Measurements from ENCODE around the gene DPH2.

DPH2 gene

GRCh38 chr1:43985984-43986595 is 16.3 kb downstream of the DPH2 start:
- no peak for DNase-seq

DNA sequence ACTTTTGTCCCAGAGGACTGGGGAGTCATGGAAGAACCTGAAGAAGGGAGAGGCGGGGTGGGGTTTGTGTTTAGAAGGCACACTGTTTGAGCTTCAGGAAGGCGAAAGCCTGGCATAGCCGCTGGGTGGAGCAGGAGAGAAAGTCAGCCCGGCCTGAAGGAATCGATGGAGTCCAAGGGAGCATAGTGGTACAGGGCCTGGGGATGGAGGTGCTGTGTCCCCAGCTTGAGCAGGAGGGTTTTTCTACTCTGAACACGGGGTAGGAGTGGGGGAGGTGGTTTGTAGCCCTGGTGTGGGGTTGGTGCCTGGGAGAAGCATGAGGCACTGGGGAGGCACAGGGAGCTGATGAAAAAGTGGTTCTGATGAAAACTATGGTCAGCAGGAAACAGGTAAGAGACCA is 16.9 kb downstream of the DPH2 start:
- no peak for DNase-seq

GRCh38 chr1:43987159-43987902 is 17.5 kb downstream of the DPH2 start:
- DNase-seq = no peak

DNA sequence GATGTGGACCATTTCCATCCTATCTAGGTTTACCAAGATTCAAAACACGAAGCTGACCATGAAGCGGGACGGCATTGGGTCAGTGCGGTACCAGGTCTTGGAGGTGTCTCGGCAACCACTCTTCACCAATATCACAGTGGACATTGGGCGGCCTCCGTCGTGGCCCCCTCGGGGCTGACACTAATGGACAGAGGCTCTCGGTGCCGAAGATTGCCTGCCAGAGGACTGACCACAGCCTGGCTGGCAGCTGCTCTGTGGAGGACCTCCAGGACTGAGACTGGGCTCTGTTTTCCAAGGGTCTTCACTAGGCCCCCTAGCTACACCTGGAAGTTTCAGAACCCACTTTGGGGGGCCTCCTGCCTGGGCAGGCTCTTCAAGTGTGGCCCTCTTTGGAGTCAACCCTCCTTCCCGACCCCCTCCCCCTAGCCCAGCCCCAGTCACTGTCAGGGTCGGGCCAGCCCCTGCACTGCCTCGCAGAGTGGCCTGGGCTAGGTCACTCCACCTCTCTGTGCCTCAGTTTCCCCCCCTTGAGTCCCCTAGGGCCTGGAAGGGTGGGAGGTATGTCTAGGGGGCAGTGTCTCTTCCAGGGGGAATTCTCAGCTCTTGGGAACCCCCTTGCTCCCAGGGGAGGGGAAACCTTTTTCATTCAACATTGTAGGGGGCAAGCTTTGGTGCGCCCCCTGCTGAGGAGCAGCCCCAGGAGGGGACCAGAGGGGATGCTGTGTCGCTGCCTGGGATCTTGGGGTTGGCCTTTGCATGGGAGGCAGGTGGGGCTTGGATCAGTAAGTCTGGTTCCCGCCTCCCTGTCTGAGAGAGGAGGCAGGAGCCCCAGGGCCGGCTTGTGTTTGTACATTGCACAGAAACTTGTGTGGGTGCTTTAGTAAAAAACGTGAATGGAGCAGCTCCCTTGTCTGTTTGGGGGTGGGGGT is 20.7 kb downstream of the DPH2 start:
- no peak for DNase-seq

DNA sequence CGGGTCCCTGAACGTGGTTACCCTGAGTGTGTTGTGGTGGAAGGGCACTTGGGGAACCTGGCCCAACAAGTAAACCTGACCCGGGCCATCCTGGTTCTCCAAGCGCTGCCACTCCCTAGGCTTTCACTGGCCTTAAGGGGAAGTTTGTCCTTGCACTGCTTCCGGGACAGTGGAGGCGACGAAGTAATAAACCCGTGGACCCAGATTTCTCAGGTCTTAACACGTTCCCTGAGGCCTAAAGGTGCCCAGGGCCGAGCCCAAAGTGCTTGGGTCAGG is 21.3 kb downstream of the DPH2 start:
- no peak for DNase-seq

- DNase-seq = peak; percentile 83
These were observed 21.8 kb downstream of the DPH2 start, which contains the start of gene CCDC24 for GRCh38 chr1:43991476-43992231. Gene CCDC24 (plus strand): TSS chr1:43991599. CDS start chr1:43991879, 280 bp downstream.

- DNase-seq = no peak
These were observed 22.6 kb downstream of the DPH2 start for GRCh38 chr1:43992232-43992995.

DNA sequence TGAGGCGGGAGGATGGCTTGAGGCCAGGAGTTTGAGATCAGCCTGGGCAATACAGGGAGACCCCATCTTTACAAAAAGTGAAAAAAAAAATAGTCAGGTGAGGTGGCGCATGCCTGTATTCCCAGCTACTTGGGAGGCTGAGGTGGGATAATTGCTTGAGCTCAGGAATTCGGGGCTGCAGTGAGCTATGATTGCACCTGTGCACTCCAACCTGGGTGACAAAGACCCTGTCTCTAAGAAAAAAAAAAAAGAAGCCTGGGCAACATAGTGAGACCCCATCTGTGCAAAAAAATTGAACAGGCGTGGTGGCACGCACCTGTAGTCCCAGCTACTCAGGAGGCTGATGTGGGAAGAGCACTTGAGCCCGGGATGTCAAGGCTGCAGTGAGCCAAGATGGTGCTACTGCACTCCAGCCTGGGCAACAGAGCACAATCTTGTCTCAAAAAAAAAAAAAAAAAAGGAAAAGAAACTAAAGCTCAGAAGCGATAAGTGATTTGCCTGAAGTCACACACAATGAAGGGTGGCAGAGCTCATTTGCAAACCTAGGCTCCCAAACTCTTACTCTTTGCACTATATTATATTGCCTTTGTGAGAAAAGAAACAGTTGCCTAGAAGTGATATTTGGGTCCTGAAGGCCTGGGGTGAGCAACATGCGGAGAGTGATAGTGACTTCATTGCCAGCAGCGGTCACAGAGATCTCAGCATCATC is 23.6 kb downstream of the DPH2 start:
- no peak for DNase-seq

DNA sequence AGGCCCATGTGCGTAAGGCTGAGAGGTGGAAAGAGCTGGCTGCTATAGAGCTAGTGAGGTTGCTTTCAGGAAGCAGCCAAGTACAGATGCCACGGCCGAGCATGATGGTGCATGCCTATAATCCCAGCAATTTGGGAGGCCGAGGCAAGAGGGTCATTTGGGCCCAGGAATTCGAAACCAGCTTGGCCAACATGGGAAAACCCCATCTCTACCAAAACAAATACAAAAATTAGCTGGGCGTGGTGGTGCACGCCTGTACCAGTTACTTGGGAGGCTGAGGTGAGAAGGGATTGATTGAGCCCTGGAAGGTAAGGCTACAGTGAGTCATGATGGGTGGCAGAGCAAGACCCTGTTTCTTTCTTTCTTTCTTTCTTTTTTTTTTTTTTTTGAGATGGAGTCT is 24.3 kb downstream of the DPH2 start:
- no peak for DNase-seq

DNA sequence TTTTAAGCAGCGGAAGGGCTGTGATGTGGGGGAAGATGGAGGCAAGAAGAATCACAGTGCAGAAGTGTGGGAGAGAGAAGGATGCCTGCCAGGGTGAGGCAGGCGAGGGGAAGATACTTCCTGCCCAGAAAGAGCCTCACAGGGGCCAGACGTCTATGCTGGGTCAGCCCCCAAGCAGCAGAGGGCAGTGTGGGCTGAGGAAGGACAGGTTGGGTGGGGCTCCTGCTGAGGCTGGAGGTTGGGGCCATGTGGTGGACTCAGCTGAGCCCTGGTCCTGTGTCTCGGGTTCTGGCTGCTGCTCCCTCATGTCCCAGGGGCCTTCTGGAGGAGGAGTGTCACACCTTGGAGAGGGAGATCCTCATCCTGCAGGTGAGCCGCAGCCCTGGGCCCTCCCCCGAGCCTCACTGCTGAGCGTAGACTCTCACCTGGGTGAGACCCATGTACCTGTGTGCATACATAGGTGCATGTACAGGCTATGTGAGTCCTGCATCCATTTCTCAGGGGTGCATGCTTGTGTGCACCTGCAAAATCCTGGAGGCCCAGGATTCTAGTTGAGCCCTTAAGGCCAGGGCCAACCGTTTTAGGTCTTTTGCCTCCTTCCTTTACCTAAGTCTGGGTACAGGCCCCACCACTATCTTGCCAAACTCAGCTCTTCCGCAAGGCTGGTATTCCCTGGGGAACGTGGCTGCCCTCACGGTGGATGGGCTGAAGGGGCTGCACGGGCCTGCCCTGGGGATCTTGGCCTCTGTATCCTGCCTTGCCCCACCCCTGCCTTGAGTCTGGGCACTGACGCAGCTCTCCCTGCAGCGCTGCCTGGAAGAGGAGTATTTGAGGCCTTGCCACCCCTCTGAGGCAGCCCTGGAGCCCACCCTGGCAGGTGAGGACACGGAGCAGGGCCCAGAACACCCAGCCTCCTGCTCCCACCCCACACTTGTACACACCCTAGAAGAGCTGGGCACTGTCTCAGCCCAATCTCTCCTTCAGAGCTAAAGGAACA is 25.3 kb downstream of the DPH2 start:
- DNase-seq = no peak

DNA sequence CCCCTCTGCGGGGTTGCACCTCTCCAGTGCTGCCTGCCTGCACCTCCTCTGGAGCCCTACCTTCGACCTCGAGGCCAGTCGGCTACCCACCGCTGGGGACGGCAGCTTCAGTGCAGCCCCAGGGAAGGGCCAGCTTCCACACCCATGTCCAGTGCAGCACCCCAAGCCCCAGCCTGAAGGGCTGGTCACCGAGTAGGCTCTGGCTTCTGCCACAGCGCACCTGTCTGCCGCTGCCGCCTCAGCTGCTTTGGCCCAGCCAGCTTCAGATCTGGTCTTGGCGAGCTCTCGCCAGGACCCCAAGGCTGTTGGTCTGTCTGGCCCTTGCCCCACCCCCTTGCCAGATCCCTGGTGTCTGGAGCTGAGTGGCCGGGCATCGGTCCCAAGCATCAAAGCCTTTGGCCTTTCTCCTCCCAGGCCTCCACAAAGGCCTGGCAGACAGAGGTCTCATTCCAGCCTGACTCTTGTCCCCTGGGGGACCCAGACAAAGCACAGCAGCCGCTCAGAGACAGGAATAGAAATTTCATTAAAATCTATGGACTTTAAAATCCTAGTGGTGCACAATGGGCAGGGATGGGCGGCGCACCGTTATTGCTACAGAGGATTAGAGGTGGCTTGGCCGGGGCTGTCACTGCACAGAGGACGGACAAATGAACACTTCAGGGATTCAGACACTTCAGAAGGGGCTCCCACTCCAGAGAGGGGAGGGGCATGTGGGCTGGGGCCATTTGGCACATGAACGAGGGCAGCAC is 26.3 kb downstream of the DPH2 start:
- DNase-seq = no peak

GRCh38 chr1:43996733-43997115 is 26.9 kb downstream of the DPH2 start:
- DNase-seq = no peak

DNA sequence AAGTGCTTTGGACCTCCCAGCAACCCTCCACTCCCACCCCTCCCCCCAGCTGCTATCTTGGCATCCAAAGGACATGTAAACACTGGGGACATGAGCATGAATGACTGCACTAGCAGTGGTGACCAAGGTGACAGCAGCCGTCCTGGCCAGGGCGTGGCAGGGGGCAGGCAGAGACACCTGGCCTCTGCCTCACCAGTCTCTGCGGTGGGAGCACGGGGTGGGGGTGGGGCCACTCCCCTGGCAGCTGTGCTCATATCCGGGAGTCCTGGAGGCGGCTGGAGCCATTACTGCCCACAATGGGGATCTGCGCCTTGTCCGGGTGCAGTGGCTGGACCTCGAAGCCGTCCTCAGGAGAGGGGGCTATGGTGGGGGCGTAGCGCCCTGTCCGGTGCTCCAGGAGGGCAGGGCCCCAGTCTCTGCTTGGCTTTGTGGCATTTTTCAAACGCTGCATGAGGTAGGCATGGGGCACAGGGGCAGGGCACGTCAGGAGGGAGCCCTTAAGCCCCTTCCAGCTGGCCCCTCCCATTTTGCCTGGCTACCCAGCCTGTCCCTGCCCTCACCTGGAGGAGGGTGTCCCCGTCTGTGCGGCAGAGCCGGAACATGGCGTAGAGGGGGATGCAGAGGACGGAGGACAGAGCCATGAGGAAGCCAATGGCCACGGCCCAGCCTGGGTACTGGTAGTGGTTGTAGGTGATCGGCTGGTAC is 27.6 kb downstream of the DPH2 start:
- no peak for DNase-seq

GRCh38 chr1:43998000-43998378 is 28.2 kb downstream of the DPH2 start:
- no peak for DNase-seq

DNA sequence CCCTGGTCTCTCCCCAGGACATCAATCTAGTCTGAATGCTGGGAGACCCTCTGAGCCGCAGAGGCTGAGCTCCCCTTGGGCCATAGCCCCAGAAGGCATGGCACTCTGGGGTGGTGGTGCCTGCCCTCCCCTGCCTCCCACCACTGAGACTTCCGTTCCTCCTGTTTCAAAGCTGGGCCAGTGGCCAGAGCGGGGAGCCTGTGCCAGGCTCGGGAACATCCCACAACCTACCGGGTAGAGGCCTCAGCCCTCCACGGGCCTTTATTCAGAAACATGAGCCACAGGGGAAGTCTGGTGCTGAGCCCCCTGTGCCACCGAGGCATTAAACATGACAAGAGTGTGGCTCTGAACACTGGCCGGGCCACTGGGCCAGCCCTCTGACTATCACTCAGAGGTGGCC is 29.6 kb downstream of the DPH2 start:
- no peak for DNase-seq

DNA sequence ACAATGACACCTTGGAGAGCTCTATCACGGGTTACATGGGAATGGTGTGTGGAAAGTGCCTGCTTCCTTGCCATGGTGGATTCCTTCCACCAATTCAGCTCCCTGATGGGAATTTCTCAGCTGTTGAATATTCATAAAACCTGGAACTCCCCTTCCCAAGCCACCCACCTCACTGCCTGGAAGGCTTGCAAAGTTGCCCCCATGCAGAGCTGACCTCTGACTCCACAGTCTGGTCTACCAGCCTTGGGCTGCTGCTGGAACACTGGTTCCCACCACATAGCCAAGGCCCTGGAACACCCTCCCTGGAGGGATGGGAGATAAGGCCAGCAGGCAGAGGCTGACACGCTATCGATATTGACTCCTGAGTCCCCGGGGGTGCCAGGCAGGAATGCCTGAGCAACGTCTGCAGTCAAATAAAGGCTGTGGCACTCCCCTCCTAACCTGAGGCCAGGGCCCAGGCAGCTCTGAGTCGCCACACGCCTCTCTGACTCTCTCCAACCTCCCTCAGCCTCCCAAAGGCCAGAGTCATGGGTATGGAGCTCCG is 30.4 kb downstream of the DPH2 start:
- DNase-seq = no peak

GRCh38 chr1:44002165-44002564 is 32.4 kb downstream of the DPH2 start:
- no peak for DNase-seq

DNA sequence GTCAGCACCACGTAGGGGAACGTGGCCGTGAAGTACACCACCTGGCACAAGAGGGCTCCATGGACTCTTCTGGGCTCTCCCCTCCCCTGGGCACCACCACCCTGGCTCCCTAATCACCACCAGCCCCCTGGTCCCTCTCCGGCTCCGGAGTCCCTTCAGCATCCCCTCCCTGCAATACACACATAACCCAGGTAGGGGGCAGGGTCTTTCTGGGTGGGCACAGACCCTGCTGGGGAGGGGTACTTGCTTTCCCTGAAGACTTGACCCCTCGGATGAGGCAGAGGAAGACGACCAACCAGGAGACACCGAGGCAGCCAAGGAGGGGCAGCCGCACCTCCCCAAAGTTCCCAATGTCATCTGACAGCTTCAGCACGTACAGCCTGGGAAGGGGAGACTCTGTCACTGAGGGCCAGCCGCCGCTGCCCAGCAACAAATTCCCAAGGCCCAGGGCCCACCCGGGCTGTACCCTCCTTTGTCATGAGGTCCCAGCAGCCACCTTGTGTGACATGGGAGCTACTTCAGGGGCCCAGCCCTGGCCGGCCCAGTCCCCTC is 32.9 kb downstream of the DPH2 start:
- DNase-seq = no peak

Data from activated CD4-positive, CD25-positive, alpha-beta regulatory T cell treated with anti-CD3 and anti-CD28 coated beads, Interleukin-2, amount 50 U/mL, for 72 hours (primary cell).